Stimulated activated CD8-positive, alpha-beta memory T cell treated with anti-CD3 and anti-CD28 coated beads, Interleukin-4, amount 100 ng/mL, for 4 hours (primary cell): Measurements from ENCODE around the gene CYCS.
"Not testable (repeated sequence)": the region's sequence is repeated elsewhere in the genome, so short reads cannot be mapped to it uniquely, and the experiment has no call there.

Experiments
- DNase-seq, 2 donors: peaks; one replicate each; pipeline ENCODE4 v3.0.0-alpha.2; 2020; ENCODE audit warnings: low read depth in 2 of 2, low spot score in 1 of 2

The CYCS gene

GRCh38 chr7:25125137-25125946 lies at the start of gene CYCS:
Gene CYCS (minus strand): TSS chr7:25125260. CDS start chr7:25124119, 1,141 bp downstream.
- DNase-seq = peak; percentile 99

GRCh38 chr7:25173184-25173583 lies 48.1 kb upstream of the CYCS start:
- DNase-seq = no peak

- DNase-seq = no peak
These were observed 46.5 kb upstream of the CYCS start for GRCh38 chr7:25171516-25171915.

GRCh38 chr7:25171071-25171470 lies 46.0 kb upstream of the CYCS start:
- DNase-seq = no peak

- DNase-seq = no peak
These were observed 44.6 kb upstream of the CYCS start for GRCh38 chr7:25169683-25170082.

GRCh38 chr7:25168145-25168544 lies 43.1 kb upstream of the CYCS start:
- DNase-seq = no peak

- DNase-seq = no peak
These were observed 42.3 kb upstream of the CYCS start for GRCh38 chr7:25167262-25167843.

GRCh38 chr7:25159983-25160596 lies 35.0 kb upstream of the CYCS start:
- not testable (repeated sequence) for DNase-seq

- DNase-seq = no peak
These were observed 33.9 kb upstream of the CYCS start for GRCh38 chr7:25158966-25159365.

GRCh38 chr7:25151773-25152172 lies 26.7 kb upstream of the CYCS start:
- DNase-seq = no peak

GRCh38 chr7:25149836-25150235 lies 24.8 kb upstream of the CYCS start:
- no peak for DNase-seq

GRCh38 chr7:25148772-25149575 lies 23.9 kb upstream of the CYCS start:
- DNase-seq = no peak

GRCh38 chr7:25143763-25144162 lies 18.7 kb upstream of the CYCS start:
- DNase-seq = no peak

- DNase-seq = no peak
These were observed 14.5 kb upstream of the CYCS start for GRCh38 chr7:25139536-25139935.

GRCh38 chr7:25134358-25135010 lies 9.4 kb upstream of the CYCS start:
- DNase-seq = no peak

- DNase-seq = no peak
These were observed 7.4 kb upstream of the CYCS start for GRCh38 chr7:25132430-25132829.

GRCh38 chr7:25126751-25127150 lies 1.7 kb upstream of the CYCS start:
- no peak for DNase-seq

GRCh38 chr7:25124465-25125136 lies 459 bp downstream of the CYCS start:
- no peak for DNase-seq

- no peak for DNase-seq
These were observed 2.7 kb downstream of the CYCS start for GRCh38 chr7:25122373-25122772.

GRCh38 chr7:25121599-25121998 lies 3.5 kb downstream of the CYCS start:
- DNase-seq = no peak
